ENCODE measurements around the gene CPSF6.

The CPSF6 gene

DNA sequence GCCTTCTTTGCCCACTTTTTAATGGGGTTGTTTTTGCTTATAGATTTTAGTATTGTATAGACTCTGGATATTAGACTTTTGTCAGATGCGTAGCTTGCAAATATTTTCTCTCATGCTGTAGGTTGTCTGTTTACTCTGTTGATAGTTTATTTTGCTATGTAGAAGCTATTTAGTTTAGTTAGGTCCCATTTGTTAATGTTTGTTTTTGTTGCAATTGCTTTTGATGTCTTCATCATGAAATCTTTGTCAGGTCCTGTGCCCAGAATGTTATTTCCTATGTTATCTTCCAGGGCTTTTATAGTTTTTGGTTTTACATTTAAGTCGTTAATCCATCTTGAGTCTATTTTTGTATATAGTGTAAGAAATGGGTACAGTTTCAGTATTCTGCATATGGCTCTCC is 78.9 kb downstream of the CPSF6 start:
- DNase-seq (ENCODE audit: low read depth in 1 of 2, low spot score in 1 of 2) = no peak

GRCh38 chr12:69321351-69321750 is 82.0 kb downstream of the CPSF6 start:
- no peak for DNase-seq (ENCODE audit: low read depth in 1 of 2, low spot score in 1 of 2)

Measured in activated CD4-positive, alpha-beta T cell treated with anti-CD3 and anti-CD28 coated beads, Interleukin-2, amount 50 U/mL, for 24 hours (primary cell).